ENCODE results near the gene LAMTOR5. TPM values are rescaled to one million over a fixed set of nuclear protein-coding genes. Genes with fewer than 3 reads are reported as not detected.

Gene LAMTOR5
- total RNA-seq, 2 experiments from 2014 or later: 105 to 108 TPM

- TF ChIP-seq, protein P1, sequence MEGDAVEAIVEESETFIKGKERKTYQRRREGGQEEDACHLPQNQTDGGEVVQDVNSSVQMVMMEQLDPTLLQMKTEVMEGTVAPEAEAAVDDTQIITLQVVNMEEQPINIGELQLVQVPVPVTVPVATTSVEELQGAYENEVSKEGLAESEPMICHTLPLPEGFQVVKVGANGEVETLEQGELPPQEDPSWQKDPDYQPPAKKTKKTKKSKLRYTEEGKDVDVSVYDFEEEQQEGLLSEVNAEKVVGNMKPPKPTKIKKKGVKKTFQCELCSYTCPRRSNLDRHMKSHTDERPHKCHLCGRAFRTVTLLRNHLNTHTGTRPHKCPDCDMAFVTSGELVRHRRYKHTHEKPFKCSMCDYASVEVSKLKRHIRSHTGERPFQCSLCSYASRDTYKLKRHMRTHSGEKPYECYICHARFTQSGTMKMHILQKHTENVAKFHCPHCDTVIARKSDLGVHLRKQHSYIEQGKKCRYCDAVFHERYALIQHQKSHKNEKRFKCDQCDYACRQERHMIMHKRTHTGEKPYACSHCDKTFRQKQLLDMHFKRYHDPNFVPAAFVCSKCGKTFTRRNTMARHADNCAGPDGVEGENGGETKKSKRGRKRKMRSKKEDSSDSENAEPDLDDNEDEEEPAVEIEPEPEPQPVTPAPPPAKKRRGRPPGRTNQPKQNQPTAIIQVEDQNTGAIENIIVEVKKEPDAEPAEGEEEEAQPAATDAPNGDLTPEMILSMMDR (IDR thresholded peaks at IDR 0.05): no peak
- Mint-ChIP-seq H3K4me3 (no peak overlapping the region), H3K4me1 (ENCODE audit: low read depth) (peaks cover 17% of the 10 kb centered on the region), H3K9me3 (no peaks in the 10 kb centered on the region), H3K36me3 (ENCODE audit: low read depth) (peaks cover 5% of the 10 kb centered on the region), H3K27me3 (no peaks in the 10 kb centered on the region), H3K27ac (peak overlapping the region; percentile 76)
- H3K4me3 ChIP-seq (ENCODE audit: low read length): no peak overlapping the region
- no peak for DNase-seq
- no peaks in the 10 kb centered on the region for H3K9me3 ChIP-seq (ENCODE audit: control insufficient read depth in 1 of 2, insufficient read depth in 1 of 2, low read length in 2 of 2)
- no peaks in the 10 kb centered on the region for H3K36me3 ChIP-seq (ENCODE audit: insufficient read depth, low read length)
- H3K27me3 ChIP-seq (ENCODE audit: control insufficient read depth in 1 of 2, insufficient read depth in 2 of 2, low read length in 2 of 2): no peaks in the 10 kb centered on the region
- H3K4me1 ChIP-seq (ENCODE audit: insufficient read depth, low read length): peaks cover 16% of the 10 kb centered on the region
- ChIA-PET POLR2A (interaction anchor here (0.6 to 2.1 kb wide), 2 partner anchors 42 to 46 kb away, joined by 3 to 17 read pairs; partner anchors contain the start of gene RBM15), CTCF (interaction anchor here (1.0 kb wide), 1 partner anchor 18 kb away, joined by 3 read pairs; no protein-coding TSS in a partner anchor)
- no peak for ATAC-seq (ENCODE audit: poor library complexity)
- intact Hi-C loops (cut with DNase I, micrococcal nuclease): no loop called here
- no peak overlapping the region for H3K27ac ChIP-seq (ENCODE audit: low read depth in 1 of 2, low read length in 2 of 2)
Measured at GRCh38 chr1:110384581-110385321, 22.7 kb downstream of the LAMTOR5 start.

GRCh38 chr1:110383251-110383990, 24.1 kb downstream of the LAMTOR5 start:
- no peaks in the 10 kb centered on the region for H3K36me3 ChIP-seq (ENCODE audit: insufficient read depth, low read length)
- Mint-ChIP-seq H3K9me3 (no peaks in the 10 kb centered on the region), H3K4me3 (peak overlapping the region; percentile 63), H3K4me1 (ENCODE audit: low read depth) (peaks cover 17% of the 10 kb centered on the region), H3K36me3 (ENCODE audit: low read depth) (peaks cover 5% of the 10 kb centered on the region), H3K27ac (peak overlapping the region; percentile 76), H3K27me3 (no peaks in the 10 kb centered on the region)
- H3K27me3 ChIP-seq (ENCODE audit: control insufficient read depth in 1 of 2, insufficient read depth in 2 of 2, low read length in 2 of 2): no peaks in the 10 kb centered on the region
- intact Hi-C loops (cut with DNase I, micrococcal nuclease): no loop called here
- no peaks in the 10 kb centered on the region for H3K9me3 ChIP-seq (ENCODE audit: control insufficient read depth in 1 of 2, insufficient read depth in 1 of 2, low read length in 2 of 2)
- peaks cover 16% of the 10 kb centered on the region for H3K4me1 ChIP-seq (ENCODE audit: insufficient read depth, low read length)
- POLR2A ChIA-PET: interaction anchor here (0.5 to 2.1 kb wide), 4 partner anchors 23 to 44 kb away, joined by 3 to 17 read pairs (median 4); partner anchors contain the start of gene RBM15
- CTCF ChIA-PET: interaction anchor here (0.6 to 1.3 kb wide), 3 partner anchors 19 to 113 kb away, joined by 3 read pairs; no protein-coding TSS in a partner anchor
- TF ChIP-seq, protein P1 (IDR thresholded peaks at IDR 0.05): no peak
- DNase-seq (peak in 2 of 14 experiments; percentile 4 to 16), ATAC-seq (ENCODE audit: poor library complexity) (peak; percentile 41)
- H3K4me3 ChIP-seq (ENCODE audit: low read length): peak overlapping the region; percentile 15
- H3K27ac ChIP-seq (ENCODE audit: low read depth in 1 of 2, low read length in 2 of 2): peak overlapping the region in 1 of 2 donors; percentile 32

DNA sequence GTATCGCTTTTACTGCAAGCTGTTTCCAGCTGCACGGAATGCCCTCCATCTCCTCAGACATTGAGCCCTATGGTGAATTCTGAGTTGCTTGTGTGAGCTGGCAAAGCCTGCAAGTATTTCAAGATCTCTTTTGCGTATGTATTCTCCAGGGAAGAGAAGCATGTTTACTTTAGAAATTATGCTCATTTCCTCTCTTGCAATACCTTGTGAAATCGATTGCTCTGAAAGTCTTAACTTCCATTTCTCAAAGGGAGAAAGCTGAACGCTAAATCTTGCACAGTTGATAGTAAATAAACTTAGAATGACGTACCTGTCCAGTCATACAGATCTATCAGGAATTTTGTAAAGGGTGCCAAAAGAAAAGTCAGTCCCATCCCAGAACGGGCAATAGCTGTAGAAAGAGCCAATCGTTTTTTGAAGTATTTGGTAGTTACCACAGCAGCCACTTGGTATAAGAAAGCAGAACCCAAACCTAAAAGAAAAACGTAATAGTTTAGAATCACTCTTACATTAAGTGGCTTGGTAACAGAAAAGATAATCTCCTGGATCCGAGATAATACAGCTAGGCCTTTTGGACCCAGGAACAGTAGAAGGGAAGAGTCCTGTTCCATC, 26.7 kb downstream of the LAMTOR5 start:
- DNase-seq (no peak), ATAC-seq (ENCODE audit: poor library complexity) (no peak)
- CTCF ChIA-PET: no interaction called here
- peaks cover 17% of the 10 kb centered on the region for H3K4me1 Mint-ChIP-seq (ENCODE audit: low read depth)
- H3K27ac Mint-ChIP-seq: no peak overlapping the region
- peaks cover 16% of the 10 kb centered on the region for H3K36me3 Mint-ChIP-seq (ENCODE audit: low read depth)
- no peak overlapping the region for H3K27ac ChIP-seq (ENCODE audit: low read depth in 1 of 2, low read length in 2 of 2)
- TF ChIP-seq, protein P1 (IDR thresholded peaks at IDR 0.05): no peak
- H3K4me1 ChIP-seq (ENCODE audit: insufficient read depth, low read length): peaks cover 16% of the 10 kb centered on the region
- intact Hi-C loops (cut with DNase I, micrococcal nuclease): no loop called here
- no peaks in the 10 kb centered on the region for H3K9me3 Mint-ChIP-seq
- H3K36me3 ChIP-seq (ENCODE audit: insufficient read depth, low read length): no peaks in the 10 kb centered on the region
- H3K9me3 ChIP-seq (ENCODE audit: control insufficient read depth in 1 of 2, insufficient read depth in 1 of 2, low read length in 2 of 2): no peaks in the 10 kb centered on the region
- H3K27me3 ChIP-seq (ENCODE audit: control insufficient read depth in 1 of 2, insufficient read depth in 2 of 2, low read length in 2 of 2): no peaks in the 10 kb centered on the region
- H3K4me3 ChIP-seq (ENCODE audit: low read length): no peak overlapping the region
- no peak overlapping the region for H3K4me3 Mint-ChIP-seq
- POLR2A ChIA-PET: interaction anchor here (0.7 kb wide), 1 partner anchor 43 kb away, joined by 3 read pairs; no protein-coding TSS in a partner anchor
- no peaks in the 10 kb centered on the region for H3K27me3 Mint-ChIP-seq

All from CD4-positive, alpha-beta T cell (primary cell).